Activated T-cell treated with anti-CD3 and anti-CD28 coated beads for 1 hour (primary cell): Measurements from ENCODE around the gene TMA7.

Experiments used
- DNase-seq: peaks from one replicate; pipeline ENCODE4 v3.0.0-alpha.2; 2020; ENCODE audit warnings: low read depth

TMA7 gene

DNA sequence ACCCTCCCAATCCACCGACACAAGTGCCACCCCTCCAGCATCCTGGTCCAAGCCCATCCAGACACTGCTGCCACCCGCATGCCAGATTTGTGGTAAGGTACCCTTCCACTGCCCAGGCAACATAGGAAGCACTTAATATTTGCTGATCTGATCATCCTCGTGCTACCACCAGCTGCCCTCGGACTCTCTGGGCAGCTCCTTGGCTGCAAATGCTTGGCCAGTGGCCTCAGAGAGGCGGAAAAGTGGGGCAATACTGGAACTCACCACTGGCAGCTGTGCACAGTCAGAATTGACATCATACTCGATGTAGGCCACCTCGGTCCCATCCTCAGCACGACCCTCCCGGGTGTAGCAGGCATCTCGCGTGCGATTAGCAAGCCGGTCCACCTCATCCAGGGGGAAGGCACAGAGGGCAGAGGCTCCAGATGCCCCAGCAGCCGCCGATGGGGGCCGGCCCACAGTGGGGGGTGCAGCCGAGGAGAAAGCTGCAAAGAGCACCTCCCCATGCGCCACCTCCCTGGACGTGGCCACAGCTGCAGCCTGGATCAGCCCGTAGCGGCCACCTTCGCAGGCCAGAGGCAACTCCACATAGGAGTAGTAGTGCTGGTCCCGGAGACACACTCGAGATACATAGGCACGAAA is 16.7 kb upstream of the TMA7 start:
- no peak for DNase-seq

- DNase-seq, result no peak
Observed at GRCh38 chr3:48423883-48424695, 16.0 kb upstream of the TMA7 start.

DNA sequence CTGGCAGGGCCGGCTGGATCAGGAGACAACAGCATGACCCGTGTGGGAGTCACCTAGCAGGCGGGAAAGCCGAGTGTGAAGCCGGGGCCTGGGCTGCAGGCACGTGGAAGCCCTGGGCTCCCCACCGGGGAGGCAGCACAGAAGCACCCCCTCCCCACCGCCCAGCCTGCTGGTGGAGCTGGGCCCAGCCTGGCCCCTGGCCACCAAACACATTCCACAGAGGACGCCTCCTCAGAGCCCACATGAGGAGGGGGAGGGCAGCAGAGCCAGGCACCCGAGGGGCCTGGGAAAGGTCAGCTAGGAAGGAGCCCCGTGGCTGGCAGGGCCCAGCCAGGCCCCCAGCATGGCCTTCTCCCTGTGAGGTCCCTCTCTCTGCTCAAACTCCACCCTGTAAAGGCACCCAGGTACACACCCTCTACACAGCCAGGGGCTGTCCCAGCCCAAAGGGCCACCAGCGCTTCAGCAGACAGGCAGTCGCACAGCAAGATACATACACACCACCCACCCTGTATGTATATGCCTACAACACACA is 14.7 kb upstream of the TMA7 start:
- no peak for DNase-seq

- no peak for DNase-seq
Observed at GRCh38 chr3:48426401-48426909, 13.6 kb upstream of the TMA7 start.

- no peak for DNase-seq
Observed at GRCh38 chr3:48426944-48427629, 13.0 kb upstream of the TMA7 start.

DNA sequence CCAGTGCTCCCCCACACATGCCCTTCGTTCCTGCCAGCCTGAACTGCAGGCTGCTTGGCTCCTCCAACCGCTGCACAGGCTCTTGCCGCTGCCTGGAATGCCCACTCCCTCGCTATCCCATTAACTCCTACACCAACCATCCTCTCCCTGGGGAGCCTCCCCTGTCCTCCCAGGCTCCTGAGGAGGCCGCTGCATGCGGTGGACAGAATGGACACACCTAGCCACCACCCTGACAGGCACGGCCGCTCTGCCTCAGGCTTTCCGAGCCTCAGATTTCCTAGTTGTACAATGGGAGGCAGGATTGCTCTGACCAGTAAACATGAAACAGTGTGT is 12.5 kb upstream of the TMA7 start:
- no peak for DNase-seq

DNA sequence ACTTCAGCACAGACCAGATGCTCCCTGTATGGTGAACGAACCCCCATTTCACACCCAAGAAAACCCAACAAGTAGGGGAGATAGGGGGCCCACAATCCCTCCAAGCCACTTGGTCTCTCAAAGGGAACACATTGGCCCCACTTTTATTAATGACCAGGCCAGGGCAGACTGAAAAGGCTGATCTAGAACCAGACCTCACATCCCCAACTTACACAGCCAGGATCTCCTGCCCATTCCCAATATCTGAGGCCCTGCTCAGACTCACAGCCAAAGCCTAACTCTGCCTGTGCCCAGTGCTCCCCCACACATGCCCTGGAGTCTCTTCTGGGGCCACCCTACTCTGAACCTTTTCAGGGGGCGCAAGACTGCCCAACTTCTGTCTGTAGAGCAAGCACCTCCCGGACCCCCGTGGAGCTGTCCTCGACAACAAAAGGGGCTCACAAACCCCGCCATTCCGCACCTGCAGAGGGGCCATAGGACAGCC is 11.9 kb upstream of the TMA7 start:
- DNase-seq, result no peak

DNA sequence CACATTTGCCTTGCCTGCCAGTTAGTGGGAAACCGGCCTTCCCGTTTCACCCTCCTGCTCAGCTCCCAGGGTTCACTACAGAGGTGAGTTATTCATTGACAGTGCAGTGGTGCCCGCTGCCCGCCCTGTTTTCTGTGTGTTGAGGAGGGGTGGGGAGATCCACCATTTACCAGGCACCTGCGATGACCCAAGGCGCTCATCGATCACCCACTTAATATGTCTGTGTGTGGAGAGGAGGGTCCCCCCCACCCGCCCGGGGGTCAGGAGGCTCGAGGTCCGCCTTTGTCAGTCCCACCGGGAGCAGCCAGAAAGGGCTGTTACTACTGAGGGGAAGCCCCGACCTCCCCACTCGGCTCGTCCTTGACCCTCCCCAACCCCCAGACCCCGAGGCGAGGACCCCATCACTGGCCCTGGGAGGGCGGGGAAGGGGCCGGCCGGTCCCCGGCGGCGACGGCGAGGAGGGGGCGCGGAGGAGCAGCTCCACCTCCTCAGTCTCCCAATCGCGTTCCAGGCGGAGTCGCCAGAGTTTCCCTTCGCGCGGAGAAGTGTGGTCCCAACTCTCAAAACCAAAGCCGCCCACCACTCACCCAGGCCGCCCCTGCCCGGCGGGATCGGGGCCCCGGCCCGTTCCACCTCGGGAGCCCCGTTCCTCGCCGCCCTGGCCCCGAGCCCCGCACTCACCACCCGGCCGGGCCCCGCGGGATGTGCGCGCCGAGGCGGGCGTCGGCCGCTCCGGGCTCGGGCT is 11.3 kb upstream of the TMA7 start:
- no peak for DNase-seq

GRCh38 chr3:48429317-48429959 is 10.6 kb upstream of the TMA7 start:
- peak; percentile 55 for DNase-seq

DNA sequence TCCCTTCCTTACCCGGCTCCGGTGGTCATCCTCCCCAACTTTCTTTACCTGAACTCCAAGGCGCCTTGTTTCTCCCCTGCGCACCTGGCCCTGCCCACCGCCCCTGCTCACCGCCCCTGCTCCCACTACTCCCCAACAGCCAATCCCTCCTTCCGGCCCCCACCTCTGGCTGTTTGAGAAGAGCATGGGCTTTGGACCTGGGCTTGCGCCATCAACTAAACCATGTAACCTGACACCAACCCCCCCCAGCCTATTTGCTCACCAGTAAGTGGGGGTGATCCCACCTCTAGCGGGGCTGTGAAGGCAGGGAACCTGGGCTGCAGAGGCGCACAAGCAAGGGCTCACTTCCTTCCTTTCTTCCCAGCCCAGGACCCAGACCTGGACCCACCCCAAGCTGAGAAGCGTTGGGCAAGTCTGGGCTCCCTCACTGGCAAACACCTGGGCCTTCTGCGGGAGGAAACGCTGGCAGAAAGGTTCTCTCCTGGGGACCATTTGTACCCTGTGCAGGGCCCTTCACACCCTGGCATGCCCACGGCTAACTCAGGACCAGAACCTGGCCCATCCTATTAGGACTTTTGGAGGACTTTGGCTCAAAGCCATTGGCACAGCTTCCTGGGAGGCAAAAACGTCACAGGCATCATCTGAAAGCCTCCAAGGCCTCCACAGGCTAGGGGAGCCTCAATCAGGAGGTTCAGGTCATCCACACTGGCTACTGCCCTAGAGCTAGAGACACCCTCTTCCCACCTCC is 9.9 kb upstream of the TMA7 start, which contains the start of gene PLXNB1:
Gene PLXNB1, minus strand, starts transcription at position 127 of the 748 bp plus-strand sequence. CDS start 5,475 bp downstream, outside the sequence.
- no peak for DNase-seq

DNA sequence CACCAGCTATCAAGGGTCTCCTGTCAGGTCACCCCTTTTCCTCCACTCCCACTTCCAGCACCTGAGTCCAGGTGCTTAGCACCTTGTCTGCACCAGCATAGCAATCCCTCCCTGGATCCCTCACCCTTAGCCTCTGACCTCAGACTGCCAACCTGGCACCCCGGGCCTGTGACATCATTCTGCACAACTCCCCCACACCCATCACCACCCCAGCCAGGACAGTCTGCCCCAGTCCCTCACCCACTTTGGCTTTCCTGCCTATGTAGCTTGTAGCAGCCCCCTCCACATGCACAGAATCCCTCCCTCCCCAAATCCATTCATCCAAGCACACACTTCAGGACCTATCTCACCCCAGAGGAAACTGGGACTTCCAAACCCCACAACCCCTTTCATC is 9.4 kb upstream of the TMA7 start:
- no peak for DNase-seq

- no peak for DNase-seq
Observed at GRCh38 chr3:48431224-48432029, 8.6 kb upstream of the TMA7 start.

DNA sequence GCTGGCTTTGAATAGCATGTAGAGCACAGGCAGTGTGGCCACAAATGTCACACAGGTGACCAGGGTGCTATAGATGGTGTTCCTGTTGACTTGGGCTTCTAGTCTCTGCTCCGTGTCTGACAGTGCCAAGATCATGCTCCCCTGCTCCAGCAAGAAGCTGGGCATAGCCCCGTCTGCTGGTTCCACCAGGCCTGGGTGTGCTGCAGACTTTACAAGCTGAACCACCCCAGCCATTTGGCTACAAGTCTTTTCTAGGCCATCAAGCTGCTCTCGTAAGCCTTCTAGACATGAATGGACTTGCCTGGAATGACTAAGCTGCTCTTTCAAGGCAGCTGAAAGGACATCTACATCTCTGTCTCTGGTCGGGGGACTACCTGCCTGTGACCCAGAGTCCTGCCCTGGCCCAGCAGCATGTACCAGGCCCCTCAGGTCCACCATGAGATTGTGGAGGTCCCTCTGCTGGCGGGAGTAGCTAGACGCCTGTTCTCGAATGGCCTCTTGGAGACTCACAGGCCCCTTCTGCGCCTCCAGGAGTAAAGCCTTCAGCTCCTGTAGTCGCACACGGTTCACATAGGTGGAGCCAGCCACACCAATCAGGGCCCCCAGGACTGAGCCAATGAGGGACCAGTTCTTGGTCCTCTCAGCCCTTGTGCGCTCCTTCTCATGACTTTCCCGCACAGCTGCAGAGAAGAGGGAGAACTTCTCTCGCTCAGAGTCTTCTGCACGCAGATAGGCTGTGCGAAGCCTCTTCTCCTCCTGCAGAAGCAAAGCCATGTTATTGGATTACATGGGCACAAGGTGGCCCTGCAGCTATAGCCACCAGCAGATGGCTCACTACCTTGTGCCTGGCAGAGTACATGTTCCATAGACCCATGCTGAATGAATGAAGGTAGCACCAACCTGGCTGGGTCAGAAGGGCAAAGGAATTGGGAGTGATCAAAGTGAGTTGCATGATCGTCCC is 7.4 kb upstream of the TMA7 start:
- DNase-seq, result no peak

DNA sequence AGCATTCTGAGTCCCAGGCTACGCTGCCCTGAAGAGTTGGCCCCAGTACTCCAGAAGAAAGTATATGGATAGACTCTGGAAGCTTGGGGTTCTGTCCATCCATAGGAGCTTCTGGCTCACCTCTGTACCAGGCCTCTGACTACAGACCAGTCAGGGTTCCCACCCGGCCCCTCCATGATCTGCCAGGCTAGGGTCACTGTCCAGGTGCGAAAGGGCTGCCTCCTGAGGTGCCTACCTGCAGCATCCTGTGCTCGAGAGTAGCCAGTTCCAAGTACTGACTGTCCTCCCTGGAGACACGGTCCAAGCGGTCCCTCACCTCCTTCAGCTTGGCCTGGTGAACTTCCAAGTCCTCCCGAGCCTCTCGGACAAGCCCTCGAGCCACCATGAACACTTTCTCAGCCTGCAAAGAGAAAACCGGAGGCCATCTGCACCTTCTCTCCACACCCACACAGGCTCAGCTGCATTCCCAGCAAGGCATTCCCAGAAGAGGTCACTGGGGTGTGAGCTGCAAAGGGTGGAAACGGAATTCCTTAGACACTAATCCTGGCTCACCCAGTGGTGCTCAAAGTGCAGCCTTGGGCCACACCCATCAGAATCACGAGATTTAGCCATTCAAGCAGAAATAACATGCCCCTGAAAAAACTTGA is 6.5 kb upstream of the TMA7 start:
- DNase-seq, result no peak

GRCh38 chr3:48434591-48435222 is 5.3 kb upstream of the TMA7 start:
- DNase-seq, result no peak

DNA sequence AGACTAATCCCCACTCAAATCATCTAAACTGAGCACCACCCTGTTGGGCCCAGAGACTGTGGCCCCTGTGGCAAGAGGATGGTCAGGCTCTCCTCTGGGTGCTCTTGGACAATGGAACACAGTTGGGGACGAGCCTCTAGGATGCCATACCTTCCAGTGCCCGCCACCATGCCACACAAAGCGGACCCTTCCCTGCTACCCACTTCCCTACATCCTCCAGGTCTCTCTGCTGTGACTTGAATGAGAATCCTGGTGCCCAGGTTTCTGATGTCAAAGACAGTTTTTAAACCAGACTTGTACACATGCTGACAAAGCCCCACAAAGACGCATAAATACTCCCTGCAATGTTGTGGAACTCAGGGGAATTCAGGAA is 4.8 kb upstream of the TMA7 start:
- no peak for DNase-seq

DNA sequence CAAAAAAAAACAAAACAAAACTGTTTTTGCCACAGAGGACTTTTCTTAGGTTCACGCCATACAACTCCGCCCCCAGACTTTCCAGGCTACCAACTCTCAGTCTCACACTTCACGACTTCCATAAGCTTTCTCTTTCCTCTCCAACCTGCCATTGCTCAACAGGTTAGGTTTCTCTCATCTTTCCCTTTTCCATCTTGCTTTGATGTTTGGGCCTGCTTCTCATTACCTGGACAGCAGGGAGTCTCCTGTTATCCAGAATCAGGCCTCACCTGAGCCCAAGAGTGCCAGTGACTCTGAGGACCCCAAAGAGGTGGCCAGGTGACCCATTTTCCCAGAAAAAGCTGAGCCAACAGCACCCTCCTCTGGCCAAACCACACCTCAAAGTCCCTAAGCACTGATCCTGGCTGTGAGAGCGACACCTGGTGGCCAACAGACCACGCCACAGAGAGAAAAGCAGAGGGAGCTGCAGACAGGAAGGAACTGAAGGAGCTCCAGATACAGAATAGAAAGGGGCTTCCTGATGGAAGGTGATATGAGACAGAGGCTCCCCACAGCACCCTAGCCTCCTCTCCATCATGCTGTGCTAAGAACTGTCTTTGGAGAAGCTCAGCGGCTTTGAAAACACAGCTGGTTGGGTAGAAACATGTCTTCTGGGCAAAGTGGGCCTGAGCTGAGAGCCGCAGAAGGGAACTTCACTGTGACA is 4.1 kb upstream of the TMA7 start:
- DNase-seq, result peak; percentile 85
